C4-2B (cell line): Measurements from ENCODE around the gene KNDC1.

Experiments used
- H3K27ac ChIP-seq: fragments of 450-650 bp; 2 replicates; pipeline ENCODE4 v1.5.1; 2017
- CTCF ChIP-seq: fragments of 450-650 bp; conservative IDR thresholded peaks from 2 replicates; pipeline ENCODE4 v1.5.1; 2017; ENCODE audit warnings: mild to moderate bottlenecking
- ZFX ChIP-seq: fragments of 450-650 bp; IDR thresholded peaks from 2 replicates; pipeline ENCODE4 v1.6.1; 2017

KNDC1 gene

GRCh38 chr10:133258066-133258817, 98.2 kb downstream of the KNDC1 start:
- TF ChIP-seq ZFX (no peak), CTCF (no peak)
- H3K27ac ChIP-seq, result peak overlapping the region; percentile 84

- peak overlapping the region; percentile 84 for H3K27ac ChIP-seq
- TF ChIP-seq CTCF, result no peak
- TF ChIP-seq ZFX, result no peak
Observed at GRCh38 chr10:133258818-133259601, 99.0 kb downstream of the KNDC1 start.

- peak overlapping the region; percentile 84 for H3K27ac ChIP-seq
- TF ChIP-seq CTCF (no peak), ZFX (no peak)
Observed at GRCh38 chr10:133259602-133259989, 99.6 kb downstream of the KNDC1 start.

GRCh38 chr10:133260895-133261725, 101.1 kb downstream of the KNDC1 start:
- TF ChIP-seq CTCF (no peak), ZFX (peak; percentile 76; the same call in 1 of the 2 replicates)
- peak overlapping the region; percentile 99 for H3K27ac ChIP-seq

- peak overlapping the region; percentile 99 for H3K27ac ChIP-seq
- no peak for TF ChIP-seq CTCF
Observed at GRCh38 chr10:133261726-133262325, 101.8 kb downstream of the KNDC1 start.

- no peak overlapping the region for H3K27ac ChIP-seq
- TF ChIP-seq CTCF (no peak), ZFX (no peak)
Observed at GRCh38 chr10:133262696-133263095, 102.7 kb downstream of the KNDC1 start.
